ENCODE measurements around the gene TIMM13.

The TIMM13 gene

GRCh38 chr19:2454962-2455850 is 27.8 kb upstream of the TIMM13 start:
- DNase-seq (ENCODE audit: low read depth in 2 of 2), result no peak

- no peak for DNase-seq (ENCODE audit: low read depth in 2 of 2)
Observed at GRCh38 chr19:2454199-2454961, 27.0 kb upstream of the TIMM13 start.

- DNase-seq (ENCODE audit: low read depth in 2 of 2), result no peak
Observed at GRCh38 chr19:2453431-2454025, 26.1 kb upstream of the TIMM13 start.

GRCh38 chr19:2451741-2452140 is 24.4 kb upstream of the TIMM13 start:
- DNase-seq (ENCODE audit: low read depth in 2 of 2), result no peak

GRCh38 chr19:2451138-2451537 is 23.8 kb upstream of the TIMM13 start:
- no peak for DNase-seq (ENCODE audit: low read depth in 2 of 2)

- DNase-seq (ENCODE audit: low read depth in 2 of 2), result no peak
Observed at GRCh38 chr19:2449019-2449418, 21.6 kb upstream of the TIMM13 start.

GRCh38 chr19:2446381-2446780 is 19.0 kb upstream of the TIMM13 start:
- DNase-seq (ENCODE audit: low read depth in 2 of 2), result no peak

- DNase-seq (ENCODE audit: low read depth in 2 of 2), result no peak
Observed at GRCh38 chr19:2444251-2445002, 17.0 kb upstream of the TIMM13 start.

GRCh38 chr19:2443785-2444182 is 16.4 kb upstream of the TIMM13 start:
- no peak for DNase-seq (ENCODE audit: low read depth in 2 of 2)

- no peak for DNase-seq (ENCODE audit: low read depth in 2 of 2)
Observed at GRCh38 chr19:2443116-2443784, 15.9 kb upstream of the TIMM13 start.

- DNase-seq (ENCODE audit: low read depth in 2 of 2), result no peak
Observed at GRCh38 chr19:2441096-2441752, 13.8 kb upstream of the TIMM13 start.

GRCh38 chr19:2440515-2440914 is 13.1 kb upstream of the TIMM13 start:
- no peak for DNase-seq (ENCODE audit: low read depth in 2 of 2)

- DNase-seq (ENCODE audit: low read depth in 2 of 2), result no peak
Observed at GRCh38 chr19:2438178-2438577, 10.8 kb upstream of the TIMM13 start.

- no peak for DNase-seq (ENCODE audit: low read depth in 2 of 2)
Observed at GRCh38 chr19:2436926-2437325, 9.5 kb upstream of the TIMM13 start.

GRCh38 chr19:2436384-2436783 is 9.0 kb upstream of the TIMM13 start:
- no peak for DNase-seq (ENCODE audit: low read depth in 2 of 2)

GRCh38 chr19:2434721-2435265 is 7.4 kb upstream of the TIMM13 start:
- DNase-seq (ENCODE audit: low read depth in 2 of 2), result no peak

GRCh38 chr19:2434267-2434666 is 6.9 kb upstream of the TIMM13 start:
- no peak for DNase-seq (ENCODE audit: low read depth in 2 of 2)

- no peak for DNase-seq (ENCODE audit: low read depth in 2 of 2)
Observed at GRCh38 chr19:2433854-2434253, 6.5 kb upstream of the TIMM13 start.

GRCh38 chr19:2432131-2432848 is 4.9 kb upstream of the TIMM13 start:
- DNase-seq (ENCODE audit: low read depth in 2 of 2), result no peak
